GM18499 (cell line): Measurements from ENCODE around the gene RBM4.
"Not testable (repeated sequence)": the region's sequence is repeated elsewhere in the genome, so short reads cannot be mapped to it uniquely, and the experiment has no call there.

ENCODE experiments used
- ATAC-seq: cut with Tn5 transposase; IDR thresholded peaks from one replicate; pipeline ENCODE4 v1.9.1; 2021; ENCODE audit warnings: moderate number of reproducible peaks; ENCODE audit not compliant: insufficient read depth, unreplicated experiment

RBM4 gene

DNA sequence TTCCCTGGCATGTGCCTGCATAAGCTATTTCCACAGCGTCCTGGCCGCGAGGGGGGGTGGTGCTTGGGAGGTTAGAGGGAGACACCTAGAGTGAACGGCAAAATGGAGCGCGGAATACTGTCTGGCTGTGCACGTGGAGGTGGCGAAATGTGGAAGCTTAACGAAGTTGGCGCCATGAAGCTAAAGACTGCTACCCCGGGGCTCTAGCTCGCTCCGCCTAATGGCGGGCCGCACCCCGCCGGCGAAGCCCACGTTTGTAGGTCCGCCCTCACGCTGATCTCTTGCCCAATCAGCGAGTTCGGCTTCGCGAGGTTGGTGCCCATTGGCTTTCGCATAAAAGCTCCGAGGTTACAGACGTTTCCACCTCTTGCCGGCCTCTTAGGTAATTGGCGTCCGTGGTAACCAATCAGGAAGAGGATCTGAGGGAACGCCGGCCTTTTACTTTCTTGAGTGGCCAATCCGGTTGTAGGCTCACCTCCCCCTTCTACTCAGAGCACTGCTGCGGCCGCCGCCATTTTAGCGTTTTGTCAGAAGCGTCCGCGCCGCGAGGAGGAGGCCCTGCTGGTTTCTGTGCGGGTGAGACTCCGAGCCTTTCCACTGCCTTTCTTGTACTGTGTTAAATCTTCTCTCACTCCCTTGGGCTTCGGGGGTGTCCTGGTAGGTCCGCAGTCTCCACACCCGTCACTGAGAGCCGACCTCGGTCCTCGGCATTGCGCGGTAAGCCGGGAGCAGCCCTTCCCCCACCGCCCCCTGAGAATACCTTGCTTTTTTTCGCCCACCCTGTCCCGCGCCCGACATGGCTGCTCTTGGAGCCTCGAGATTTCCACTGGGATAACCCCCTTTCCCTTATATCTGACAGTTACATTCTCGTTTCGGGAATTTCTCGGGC is at the start of gene RBM4:
RBM4 (plus strand) TSS at position 527 of the 889 bp plus-strand sequence. CDS start 1,009 bp downstream, outside the sequence.
- ATAC-seq = peak; percentile 86

DNA sequence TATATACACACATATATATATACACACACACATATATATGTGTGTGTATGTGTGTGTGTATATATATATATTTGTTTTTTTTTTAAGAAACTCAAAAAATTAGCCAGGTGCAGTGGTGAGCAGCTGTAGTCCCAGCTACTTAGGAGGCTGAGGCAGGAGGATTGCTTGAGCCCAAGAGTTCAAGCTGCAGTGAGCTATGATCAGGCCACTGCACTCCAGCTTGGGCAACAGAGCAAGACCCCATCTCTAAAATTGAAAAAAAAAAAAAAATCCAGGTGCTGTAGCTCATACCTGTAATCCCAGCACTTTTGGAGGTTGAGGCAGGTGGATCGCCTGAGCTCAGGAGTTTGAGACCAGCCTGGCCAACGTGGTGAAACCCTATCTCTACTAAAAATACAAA is 49.2 kb upstream of the RBM4 start:
- not testable (repeated sequence) for ATAC-seq

DNA sequence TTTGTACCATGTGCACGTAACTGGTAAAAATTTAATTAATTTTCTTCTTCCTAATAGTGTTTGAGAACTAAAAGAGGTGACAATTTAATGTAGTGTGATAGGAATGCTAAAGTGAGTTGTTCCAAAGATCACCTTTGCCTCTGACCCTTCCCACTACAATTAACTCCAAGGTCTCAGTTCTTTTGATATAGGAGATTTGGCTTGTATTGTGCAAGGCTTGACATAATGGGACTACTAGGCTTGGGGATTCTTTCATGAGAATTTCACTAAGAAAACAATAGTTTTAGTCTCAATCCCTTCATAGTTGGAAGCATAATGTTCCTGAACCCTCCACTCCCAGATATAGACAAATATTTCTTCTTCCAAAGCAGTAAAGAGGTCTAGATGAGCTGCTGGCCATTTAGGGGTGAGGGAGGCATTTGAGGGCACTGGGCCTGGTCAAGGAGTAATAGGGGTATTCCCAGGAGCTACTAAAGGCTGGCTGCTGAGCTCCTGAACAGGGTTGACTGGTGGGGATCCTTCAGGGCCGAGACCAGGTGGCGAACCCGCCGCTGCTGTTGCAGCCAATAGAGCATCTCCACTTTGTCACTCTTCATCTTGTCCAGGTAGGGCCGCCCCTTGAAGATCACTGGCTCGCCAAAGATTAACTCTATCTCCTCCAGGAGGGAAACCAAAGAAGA is 48.4 kb upstream of the RBM4 start:
- ATAC-seq = no peak

DNA sequence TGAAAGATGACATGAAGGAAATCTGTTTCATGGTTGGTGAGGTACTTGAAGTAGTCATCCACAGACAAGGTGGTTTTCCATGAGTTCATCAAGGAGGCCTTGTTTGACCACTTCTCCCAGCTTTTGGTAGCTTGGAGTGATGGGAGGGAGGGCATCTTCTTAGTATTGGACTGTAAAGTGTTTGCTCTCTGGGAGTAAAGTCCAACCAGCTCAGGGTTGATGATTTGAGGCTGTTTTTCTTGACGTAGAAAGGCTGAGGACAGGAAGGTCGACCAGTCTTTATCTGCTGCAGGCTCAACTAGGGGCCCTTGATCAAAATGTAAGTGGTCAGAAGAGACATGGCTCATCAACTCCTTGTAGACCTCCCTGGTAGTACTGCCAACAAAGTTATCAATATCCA is 47.3 kb upstream of the RBM4 start:
- ATAC-seq = no peak

DNA sequence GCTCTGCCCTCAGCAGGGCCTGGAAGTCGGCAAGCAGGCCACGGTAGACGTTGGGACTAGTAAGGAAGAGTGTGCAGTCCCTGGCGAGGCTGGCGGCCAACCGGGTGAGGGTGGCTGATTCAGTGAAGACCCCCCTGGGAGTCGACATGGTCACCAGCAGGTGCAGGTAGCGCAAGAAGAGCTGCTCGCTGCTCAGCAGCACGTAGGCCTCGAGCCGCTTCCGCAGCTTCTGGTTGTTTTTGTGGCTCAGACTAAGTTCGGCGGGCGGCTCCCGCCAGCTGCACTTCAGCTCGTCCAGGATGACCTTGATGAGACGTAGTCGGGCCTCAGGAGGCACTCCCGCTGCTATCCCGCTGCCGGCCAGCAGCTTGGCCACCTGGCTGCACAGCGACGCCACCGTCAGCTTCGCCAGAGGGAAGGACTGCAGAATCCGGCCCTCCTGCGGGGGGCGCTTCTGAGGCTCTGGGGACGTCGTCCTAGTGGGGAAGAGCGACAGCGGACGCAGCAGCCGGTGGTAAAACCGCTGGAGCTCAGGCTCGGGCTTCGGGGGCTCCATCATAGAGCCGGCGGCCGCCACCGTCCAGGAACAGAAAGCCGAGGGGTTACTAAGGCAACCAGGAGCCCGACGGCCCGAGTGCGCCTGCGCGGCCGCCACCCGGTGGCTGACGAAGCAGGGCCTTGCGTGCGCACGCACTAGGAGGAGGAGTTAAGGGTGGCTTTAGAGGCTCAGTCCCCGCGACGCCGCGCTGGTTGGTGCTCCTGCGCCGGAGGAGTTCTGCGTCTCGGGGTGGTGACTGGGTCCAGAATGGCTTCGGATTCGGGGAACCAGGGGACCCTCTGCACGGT is 45.8 kb upstream of the RBM4 start, which contains the start of the genes CCDC87 and CCS:
CCDC87 (minus strand) TSS at position 607 of the 846 bp plus-strand sequence; CDS start at position 559, 48 bp downstream.
CCS (plus strand) TSS at position 729 of the 846 bp plus-strand sequence; CDS start at position 806, 77 bp downstream.
- peak; percentile 50 for ATAC-seq

GRCh38 chr11:66593303-66593635 is 45.2 kb upstream of the RBM4 start:
- no peak for ATAC-seq

- no peak for ATAC-seq
Measured at GRCh38 chr11:66593650-66594049, 44.9 kb upstream of the RBM4 start.

DNA sequence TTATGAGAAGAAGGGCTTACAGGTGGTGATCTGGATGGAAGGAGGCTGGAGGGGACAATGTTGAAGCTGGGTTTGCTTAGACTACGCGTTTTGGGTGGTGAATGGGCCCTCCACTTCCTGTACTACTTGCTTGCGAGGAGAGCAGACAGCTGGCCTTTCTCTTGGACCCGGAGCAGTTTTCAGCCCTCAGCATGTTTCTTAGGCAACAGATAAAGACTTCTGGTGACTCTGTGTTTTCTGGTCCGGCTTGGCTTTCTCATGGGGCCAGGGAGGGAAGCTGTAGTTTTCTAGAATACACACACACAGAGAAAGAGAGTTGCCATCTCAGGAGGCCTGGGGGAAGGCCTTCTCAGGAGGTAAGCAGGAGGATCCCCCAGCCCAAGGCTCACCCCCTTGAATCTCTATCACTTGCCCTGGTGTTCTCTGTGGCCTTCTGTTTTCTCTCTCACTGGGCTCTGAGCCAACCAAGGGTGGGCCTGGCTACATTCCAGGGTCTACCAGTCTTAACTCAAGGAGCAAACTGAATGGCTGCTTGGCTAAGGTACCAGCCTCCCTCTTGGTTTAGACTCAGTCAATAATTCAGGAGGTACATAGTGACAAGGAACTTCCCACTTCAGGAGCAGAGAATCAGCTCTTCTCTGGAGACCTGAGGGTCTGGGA is 43.1 kb upstream of the RBM4 start:
- ATAC-seq = no peak

DNA sequence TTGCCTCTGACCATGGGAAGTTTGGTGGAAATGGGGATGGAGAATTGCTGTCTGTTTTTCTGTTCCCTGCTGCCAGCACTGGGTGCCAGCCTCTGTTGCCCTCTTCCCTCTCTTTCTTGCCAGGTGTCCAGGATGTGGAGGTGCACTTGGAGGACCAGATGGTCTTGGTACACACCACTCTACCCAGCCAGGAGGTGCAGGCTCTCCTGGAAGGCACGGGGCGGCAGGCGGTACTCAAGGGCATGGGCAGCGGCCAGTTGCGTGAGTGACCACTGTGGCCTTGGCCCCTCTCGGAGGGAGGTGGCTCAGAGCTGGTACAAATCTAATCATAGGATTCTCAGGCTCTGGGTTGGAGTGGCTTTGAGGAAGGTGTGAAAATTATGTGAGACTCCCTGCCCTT is 39.5 kb upstream of the RBM4 start:
- ATAC-seq = no peak

DNA sequence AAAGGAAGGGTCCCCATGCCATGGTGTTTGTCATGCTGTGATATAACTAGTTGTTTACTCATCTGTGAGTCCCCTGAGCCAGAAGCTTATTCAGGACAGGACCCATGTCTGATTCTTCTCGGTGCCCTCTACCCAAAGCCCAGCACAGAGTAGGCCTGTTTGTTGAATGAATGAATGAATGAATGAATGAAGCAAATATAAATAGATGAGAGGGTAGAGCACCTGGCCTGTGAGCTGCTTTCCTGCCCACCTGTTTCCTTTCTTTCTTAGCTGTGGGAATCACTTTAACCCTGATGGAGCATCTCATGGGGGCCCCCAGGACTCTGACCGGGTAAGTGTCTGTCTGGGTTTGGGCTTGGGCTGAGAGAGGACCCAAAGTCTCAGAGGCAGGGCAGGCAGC is 38.3 kb upstream of the RBM4 start:
- no peak for ATAC-seq

DNA sequence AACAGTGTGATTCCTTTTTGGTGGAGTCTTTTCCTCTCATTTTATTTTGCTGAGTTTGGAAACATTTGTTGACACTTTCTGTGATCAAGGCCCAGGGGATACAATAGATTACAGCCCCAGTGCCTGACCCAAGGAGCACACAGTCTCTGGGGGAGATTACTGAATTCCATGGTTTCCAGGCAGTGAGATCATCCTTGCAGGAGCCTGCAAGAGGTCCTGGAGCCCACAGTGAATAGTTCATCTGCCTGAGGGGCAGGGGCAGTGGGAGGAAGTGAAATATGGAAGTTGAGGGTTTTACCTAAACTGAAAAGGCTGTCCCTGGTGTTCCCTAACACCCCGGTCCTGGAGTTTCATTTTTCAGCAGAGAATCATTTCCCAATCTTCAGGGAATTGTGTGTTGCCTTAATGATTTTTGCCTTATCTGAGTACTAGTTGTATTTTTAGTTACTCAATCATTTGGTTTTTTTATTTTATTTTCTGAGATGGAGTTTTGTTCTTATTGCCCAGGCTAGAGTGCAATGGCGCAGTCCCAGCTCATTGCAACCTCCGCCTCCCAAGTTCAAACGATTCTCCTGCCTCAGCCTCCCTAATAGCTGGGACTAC is 37.8 kb upstream of the RBM4 start:
- ATAC-seq = no peak

DNA sequence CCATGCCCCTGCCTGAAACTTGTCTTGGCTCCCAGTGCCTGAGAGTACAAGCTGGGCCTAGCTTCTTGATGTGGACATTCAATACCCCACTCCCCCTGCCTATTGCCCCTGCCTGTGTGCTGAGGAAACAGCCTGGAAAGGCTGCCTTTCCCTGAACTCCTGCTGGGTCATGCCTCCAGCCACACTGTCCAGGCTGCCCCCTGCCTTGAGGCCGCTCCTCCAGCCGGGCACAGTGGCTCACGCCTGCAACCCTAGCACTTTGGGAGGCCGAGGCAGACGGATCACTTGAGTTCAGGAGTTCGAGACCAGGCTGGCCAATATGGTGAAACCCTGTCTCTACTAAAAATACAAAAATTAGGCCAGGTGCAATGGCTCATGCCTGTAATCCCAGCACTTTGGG is 35.4 kb upstream of the RBM4 start:
- no peak for ATAC-seq

DNA sequence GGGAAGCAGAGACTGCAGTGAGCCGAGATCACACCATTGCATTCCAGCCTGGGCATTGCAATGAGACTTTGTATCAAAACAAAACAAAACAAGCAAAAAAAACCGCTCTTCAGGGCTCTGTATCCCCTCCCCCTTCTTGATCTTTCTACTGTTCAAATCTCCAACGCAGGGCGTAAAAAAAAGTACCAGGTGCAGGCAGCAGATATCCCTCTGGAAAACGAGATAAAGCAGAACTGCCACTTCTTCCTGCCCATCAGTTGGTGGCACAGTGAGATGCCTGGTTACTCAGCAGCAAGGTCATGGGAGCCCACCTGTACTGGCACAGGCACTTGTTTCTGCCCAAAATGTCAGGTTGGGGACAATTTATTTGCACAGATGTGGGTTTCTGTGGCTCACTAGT is 34.3 kb upstream of the RBM4 start:
- ATAC-seq = no peak

GRCh38 chr11:66606608-66607007 is 31.9 kb upstream of the RBM4 start:
- ATAC-seq = not testable (repeated sequence)

DNA sequence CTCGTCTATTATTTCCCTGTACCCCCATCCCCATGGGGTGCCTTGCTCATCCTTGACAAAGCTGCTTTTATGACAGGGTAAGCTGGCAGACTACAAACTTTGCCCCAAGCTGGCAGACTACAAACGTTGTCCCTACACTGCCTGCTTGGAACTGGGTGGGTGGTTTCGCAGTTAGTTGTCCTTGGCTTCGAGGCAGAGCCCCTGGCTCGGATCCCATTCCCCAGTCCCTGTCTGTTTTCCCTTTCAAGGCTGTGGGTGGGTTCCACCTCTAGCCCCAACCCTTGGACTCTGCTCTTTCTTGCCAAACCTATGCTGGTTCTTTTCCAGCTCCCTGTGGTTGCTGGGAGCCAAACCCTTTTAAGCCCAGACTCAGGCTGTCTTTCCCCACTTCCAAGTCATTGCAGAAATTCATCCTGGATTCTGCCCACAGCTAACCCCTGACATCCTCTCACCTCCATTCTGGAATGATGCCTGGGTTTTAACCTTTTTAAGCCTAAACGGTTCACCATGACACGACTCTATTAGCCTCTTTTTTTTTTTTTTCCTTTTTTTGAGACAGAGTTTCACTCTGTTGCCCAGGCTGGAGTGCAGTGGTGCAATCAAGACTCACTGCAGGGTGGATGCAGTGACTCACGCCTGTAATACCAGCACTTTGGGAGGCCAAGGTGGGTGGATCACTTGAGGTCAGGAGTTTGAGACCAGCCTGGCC is 31.2 kb upstream of the RBM4 start:
- ATAC-seq = no peak

DNA sequence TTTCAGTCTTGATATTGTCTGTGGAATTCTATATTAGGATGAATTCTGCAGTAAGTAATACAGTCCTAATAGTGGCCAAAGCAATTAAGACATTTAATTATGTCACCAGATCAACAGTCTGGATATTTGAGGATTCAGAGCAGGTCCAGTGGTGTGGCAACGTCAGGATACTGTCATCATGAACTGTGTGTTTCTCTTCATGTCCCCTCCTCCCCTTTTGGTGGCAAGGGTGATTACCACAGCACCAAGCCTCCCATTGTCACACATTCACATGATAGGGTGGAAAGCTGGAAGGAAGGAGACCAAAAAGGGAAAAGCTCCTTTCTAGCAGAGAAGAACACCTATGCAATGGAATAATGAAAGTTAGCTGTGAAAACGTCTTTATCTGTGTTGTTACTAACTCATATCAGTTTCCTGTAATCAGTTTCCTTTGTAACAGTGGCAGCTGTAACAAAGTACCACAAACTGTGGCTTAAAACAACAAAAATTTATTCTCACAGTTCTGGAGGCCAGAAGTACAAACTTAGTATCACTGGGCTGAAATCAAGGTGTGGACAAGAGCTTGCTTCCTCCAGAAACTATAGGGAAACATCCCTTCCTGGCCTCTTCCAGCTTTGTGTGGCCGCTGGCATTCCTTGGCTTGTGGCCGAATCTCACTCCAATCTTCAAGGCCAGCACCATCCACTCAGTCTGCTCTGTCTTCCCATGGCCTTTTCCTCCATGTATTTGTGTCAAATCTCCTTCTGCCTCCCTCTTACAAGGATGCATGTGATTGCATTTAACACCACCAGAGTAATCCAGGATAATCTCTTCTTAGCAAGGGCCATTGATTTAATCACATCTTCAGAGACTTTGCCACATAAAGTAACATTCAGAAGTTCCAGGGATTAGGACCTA is 28.5 kb upstream of the RBM4 start:
- no peak for ATAC-seq

GRCh38 chr11:66612458-66612857 is 26.0 kb upstream of the RBM4 start:
- ATAC-seq = no peak

DNA sequence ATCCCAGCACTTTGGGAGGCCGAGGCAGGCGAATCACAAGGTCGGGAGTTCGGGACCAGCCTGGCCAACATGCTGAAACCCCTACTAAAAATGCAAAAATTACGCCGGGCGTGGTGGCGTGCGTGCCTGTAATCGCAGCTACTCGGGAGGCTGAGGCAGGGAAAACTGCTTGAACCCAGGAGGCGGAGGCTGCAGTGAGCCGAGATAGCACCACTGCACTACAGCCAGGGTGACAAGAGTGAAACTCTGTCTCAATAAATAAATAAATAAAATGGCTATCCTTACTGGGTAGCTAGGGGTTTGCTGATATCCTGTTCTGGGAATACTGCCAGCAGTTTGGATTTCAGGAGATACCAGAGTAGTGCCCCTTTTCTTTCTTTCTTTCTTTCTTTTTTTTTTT is 24.4 kb upstream of the RBM4 start:
- ATAC-seq = no peak
